Mesendoderm (in vitro differentiated cells): ENCODE results near the gene SLC35F3.

Experiments
- DNase-seq: peaks from one replicate; pipeline ENCODE4 v3.0.0; 2013
- H2AK5ac ChIP-seq: 2 replicates; pipeline ENCODE4 v1.6.1; 2013; ENCODE audit warnings: low read length, inconsistent platforms
- H2BK120ac ChIP-seq: 2 replicates; pipeline ENCODE4 v1.6.1; 2013; ENCODE audit warnings: low read depth, mild to moderate bottlenecking, low read length, moderate library complexity, mixed read lengths
- H2BK15ac ChIP-seq: replicated peaks from 2 replicates; pipeline ENCODE4 v1.6.1; 2013; ENCODE audit warnings: low read depth, mild to moderate bottlenecking, moderate library complexity
- H2BK5ac ChIP-seq: 2 replicates; pipeline ENCODE4 v1.6.1; 2013; ENCODE audit warnings: low read length, inconsistent platforms
- H3K18ac ChIP-seq: 2 replicates; pipeline ENCODE4 v1.6.1; 2013; ENCODE audit warnings: mild to moderate bottlenecking, low read length, mixed read lengths
- H3K23ac ChIP-seq: one replicate; pipeline ENCODE4 v1.6.1; 2013; ENCODE audit warnings: low read length
- H3K27ac ChIP-seq: 2 replicates; pipeline ENCODE4 v1.5.1; 2013; ENCODE audit warnings: low read depth, mild to moderate bottlenecking, inconsistent platforms, low read length, moderate library complexity
- H3K27me3 ChIP-seq: 2 replicates; pipeline ENCODE4 v1.6.1; 2013; ENCODE audit warnings: low read length, control low read depth, mild to moderate bottlenecking, inconsistent platforms; ENCODE audit not compliant: insufficient read depth, poor library complexity
- H3K36me3 ChIP-seq: 2 replicates; pipeline ENCODE4 v1.6.1; 2013; ENCODE audit warnings: low read length, inconsistent platforms; ENCODE audit not compliant: control insufficient read depth, insufficient read depth
- H3K4ac ChIP-seq: one replicate; pipeline ENCODE4 v1.6.1; 2013; ENCODE audit warnings: low read depth, mild to moderate bottlenecking, low read length, moderate library complexity
- H3K4me1 ChIP-seq: 2 replicates; pipeline ENCODE4 v1.6.1; 2013; ENCODE audit warnings: low read depth, low read length, inconsistent platforms; ENCODE audit not compliant: control insufficient read depth
- H3K4me2 ChIP-seq: 2 replicates; pipeline ENCODE4 v1.6.1; 2013; ENCODE audit warnings: low read length
- H3K4me3 ChIP-seq: 2 replicates; pipeline ENCODE4 v1.5.1; 2013; ENCODE audit warnings: mild to moderate bottlenecking, low read length
- H3K56ac ChIP-seq: one replicate; pipeline ENCODE4 v1.6.1; 2013; ENCODE audit warnings: low read length
- H3K79me1 ChIP-seq: 2 replicates; pipeline ENCODE4 v1.6.1; 2013; ENCODE audit warnings: low read length, inconsistent platforms
- H3K79me2 ChIP-seq: 2 replicates; pipeline ENCODE4 v1.6.1; 2013; ENCODE audit warnings: mild to moderate bottlenecking, low read length; ENCODE audit not compliant: control insufficient read depth, insufficient read depth
- H3K9ac ChIP-seq: 2 replicates; pipeline ENCODE4 v1.6.1; 2013; ENCODE audit warnings: low read length, inconsistent platforms
- H4K5ac ChIP-seq: one replicate; pipeline ENCODE4 v1.6.1; 2013; ENCODE audit warnings: low read length
- H4K8ac ChIP-seq: one replicate; pipeline ENCODE4 v1.6.1; 2013; ENCODE audit warnings: low read depth, mild to moderate bottlenecking, control low read depth, low read length, moderate library complexity
- WGBS: extraction: QIAGEN DNeasy Blood & Tissue Kit; methylation state at CpG from one replicate; pipeline ENCODE4 v1.1.7; 2013; ENCODE audit warnings: low lambda C conversion rate, missing lambda C conversion rate; ENCODE audit not compliant: insufficient coverage; ENCODE audit errors: extremely low coverage; 5-methylcytosine and 5-hydroxymethylcytosine counted together

Gene SLC35F3

DNA sequence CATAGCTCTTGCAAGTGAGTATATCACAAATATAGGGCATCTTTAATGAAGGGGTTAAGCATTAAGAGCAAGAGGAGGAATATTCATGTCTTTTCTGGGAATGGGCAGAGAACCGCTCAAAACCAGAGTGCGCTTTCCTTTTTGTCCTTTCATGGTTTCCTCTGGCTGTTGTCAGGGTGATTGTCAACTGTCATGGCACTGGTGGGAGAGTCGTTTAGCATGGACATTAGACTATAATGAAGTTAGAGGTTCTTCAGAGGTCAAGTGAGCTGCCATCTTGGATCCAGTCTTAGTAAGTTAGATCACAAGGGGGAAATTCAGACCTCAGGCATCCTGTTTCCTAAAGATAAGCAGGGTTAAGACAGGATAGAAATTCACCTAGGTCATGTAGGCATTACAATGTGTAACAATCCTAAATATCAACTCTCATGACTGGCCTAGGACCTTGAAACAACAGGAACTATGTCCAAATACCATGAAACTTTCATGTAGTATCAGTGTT, 456.7 kb downstream of the SLC35F3 start:
- no peak overlapping the region for H3K4ac ChIP-seq
- no peak overlapping the region for H4K5ac ChIP-seq
- DNase-seq = no peak
- H4K8ac ChIP-seq = no peak overlapping the region
- H3K27me3 ChIP-seq = no peaks in the 10 kb centered on the region
- H3K79me2 ChIP-seq = no peaks in the 10 kb centered on the region
- no peak overlapping the region for H3K9ac ChIP-seq
- H3K4me3 ChIP-seq = no peak overlapping the region
- no peak overlapping the region for H2AK5ac ChIP-seq
- H2BK5ac ChIP-seq = no peak overlapping the region
- H3K23ac ChIP-seq = no peak overlapping the region
- H3K18ac ChIP-seq = no peak overlapping the region
- no peaks in the 10 kb centered on the region for H3K36me3 ChIP-seq
- H3K56ac ChIP-seq = no peak overlapping the region
- no peak overlapping the region for H2BK15ac ChIP-seq
- no CpG with 5 or more reads among the region's 3 CpGs for WGBS
- no peaks in the 10 kb centered on the region for H3K79me1 ChIP-seq
- no peak overlapping the region for H2BK120ac ChIP-seq
- no peak overlapping the region for H3K27ac ChIP-seq
- no peaks in the 10 kb centered on the region for H3K4me1 ChIP-seq
- no peak overlapping the region for H3K4me2 ChIP-seq

DNA sequence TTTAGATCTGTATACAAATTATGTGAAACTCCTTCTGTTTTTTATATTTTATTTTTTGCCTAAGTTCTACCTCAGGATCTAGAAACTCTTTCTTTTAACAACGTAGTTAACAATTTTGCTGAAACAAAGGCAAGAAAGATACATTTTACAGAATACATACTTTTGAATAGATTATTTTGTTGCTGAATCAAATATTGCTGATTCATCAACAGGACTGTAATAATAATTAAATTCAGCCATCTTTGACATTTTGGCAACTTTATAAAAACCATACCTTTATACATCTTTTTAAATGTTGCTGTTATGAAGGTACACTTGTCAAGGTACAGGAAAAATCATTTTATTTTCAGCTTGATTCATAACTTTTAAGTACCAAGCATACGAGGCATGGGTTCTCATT, 458.1 kb downstream of the SLC35F3 start:
- Histone ChIP-seq H3K27ac (no peak overlapping the region), H3K36me3 (no peaks in the 10 kb centered on the region), H2BK120ac (no peak overlapping the region), H3K9ac (no peak overlapping the region), H2AK5ac (no peak overlapping the region), H3K4ac (no peak overlapping the region), H3K18ac (no peak overlapping the region), H3K79me1 (no peaks in the 10 kb centered on the region), H3K4me1 (no peaks in the 10 kb centered on the region), H3K27me3 (no peaks in the 10 kb centered on the region), H3K79me2 (no peaks in the 10 kb centered on the region), H2BK15ac (no peak overlapping the region), H2BK5ac (no peak overlapping the region), H3K4me3 (no peak overlapping the region), H3K4me2 (no peak overlapping the region), H4K5ac (no peak overlapping the region), H4K8ac (no peak overlapping the region), H3K56ac (no peak overlapping the region), H3K23ac (no peak overlapping the region)
- no CpG with 5 or more reads among the region's 2 CpGs for WGBS
- no peak for DNase-seq

DNA sequence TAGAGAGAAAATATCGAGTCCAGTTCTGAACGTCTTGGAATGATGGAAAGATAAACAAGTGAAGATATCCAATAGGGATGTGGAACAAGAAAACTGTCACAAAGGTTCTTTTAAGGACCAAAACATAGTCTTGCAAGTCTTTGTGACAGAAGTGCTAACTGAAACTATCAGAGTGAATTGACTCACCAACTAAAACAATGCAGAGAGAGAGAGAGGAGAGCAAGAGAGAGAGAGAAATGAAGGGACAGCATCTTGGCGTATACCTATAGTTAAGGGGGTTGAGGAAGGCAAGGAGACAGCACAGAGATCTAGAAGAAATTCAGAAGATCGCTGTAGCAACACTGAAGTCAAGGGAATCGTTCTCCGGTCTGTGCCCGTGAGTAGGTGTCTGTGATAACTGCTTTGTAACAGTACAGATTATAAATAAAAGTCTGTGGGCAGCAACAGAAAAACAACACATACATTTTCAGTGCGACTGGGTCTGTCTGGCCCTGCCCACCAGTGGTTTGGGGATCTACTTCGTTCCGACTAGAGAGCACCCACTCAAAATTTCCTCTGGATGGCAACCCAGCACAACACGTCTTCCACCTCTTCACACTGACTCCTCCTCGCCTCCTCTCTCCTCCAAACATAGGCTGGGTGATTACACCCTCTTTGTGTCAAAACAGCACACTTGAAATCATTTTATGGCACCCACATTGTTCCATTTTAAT, 464.0 kb downstream of the SLC35F3 start:
- Histone ChIP-seq H3K79me1 (no peaks in the 10 kb centered on the region), H4K8ac (no peak overlapping the region), H3K4me2 (no peak overlapping the region), H2AK5ac (no peak overlapping the region), H3K4me3 (no peak overlapping the region), H3K27me3 (no peaks in the 10 kb centered on the region), H2BK5ac (no peak overlapping the region), H2BK120ac (no peak overlapping the region), H2BK15ac (no peak overlapping the region), H3K18ac (no peak overlapping the region), H3K79me2 (no peaks in the 10 kb centered on the region), H3K4ac (no peak overlapping the region), H3K23ac (no peak overlapping the region), H3K4me1 (no peaks in the 10 kb centered on the region), H3K9ac (no peak overlapping the region), H4K5ac (no peak overlapping the region), H3K36me3 (no peaks in the 10 kb centered on the region), H3K27ac (no peak overlapping the region), H3K56ac (no peak overlapping the region)
- WGBS = no CpG with 5 or more reads among the region's 12 CpGs
- DNase-seq = no peak

DNA sequence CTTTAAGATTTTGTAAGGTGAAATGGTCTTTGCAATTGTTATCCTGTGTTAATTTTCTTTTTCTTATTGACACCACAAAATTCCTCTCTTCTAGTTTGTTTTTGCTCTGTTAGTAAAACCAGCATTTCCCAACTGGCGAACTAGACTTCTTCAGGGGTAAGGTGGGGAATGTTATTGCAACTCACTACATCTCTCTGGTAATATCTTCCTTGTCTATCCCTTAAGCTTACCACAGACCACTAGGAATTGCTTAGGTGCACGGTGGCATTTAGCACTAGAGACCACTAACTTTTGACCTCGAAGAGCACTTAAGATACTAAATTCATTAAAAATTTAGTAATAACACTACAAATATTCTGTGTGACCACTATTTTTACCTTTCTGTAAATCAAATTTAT, 464.6 kb downstream of the SLC35F3 start:
- Histone ChIP-seq H3K4me2 (no peak overlapping the region), H2BK120ac (no peak overlapping the region)

DNA sequence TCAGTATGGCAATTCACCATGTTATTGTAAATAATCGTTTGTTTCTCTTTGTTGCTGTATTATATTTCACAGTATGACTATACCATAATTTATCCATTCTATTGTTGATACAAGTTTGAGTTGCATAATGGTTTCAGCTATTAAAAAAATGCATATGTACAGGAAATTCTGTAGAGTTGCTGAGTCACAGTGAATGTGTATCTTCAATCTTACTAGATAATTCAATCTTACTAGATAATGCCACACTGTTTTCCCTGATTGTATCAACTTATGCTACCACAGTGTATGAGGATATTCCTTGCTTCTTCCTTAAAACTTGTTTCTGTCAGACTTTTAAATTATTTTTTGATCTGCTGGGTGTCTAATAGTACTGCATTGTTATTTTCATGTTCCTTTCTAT, 465.3 kb downstream of the SLC35F3 start:
- Histone ChIP-seq H3K4me2 (no peak overlapping the region), H2AK5ac (no peak overlapping the region), H3K23ac (no peak overlapping the region), H4K5ac (no peak overlapping the region), H3K27ac (no peak overlapping the region), H3K79me1 (peaks cover 4% of the 10 kb centered on the region), H4K8ac (no peak overlapping the region), H3K18ac (no peak overlapping the region), H3K56ac (no peak overlapping the region), H3K4ac (no peak overlapping the region), H3K4me3 (no peak overlapping the region), H3K4me1 (no peaks in the 10 kb centered on the region), H2BK15ac (no peak overlapping the region), H3K27me3 (no peaks in the 10 kb centered on the region), H3K36me3 (no peaks in the 10 kb centered on the region), H3K79me2 (peaks cover 2% of the 10 kb centered on the region), H3K9ac (no peak overlapping the region), H2BK5ac (no peak overlapping the region), H2BK120ac (no peak overlapping the region)
- no peak for DNase-seq
- WGBS = no CpG with 5 or more reads among the region's 1 CpG

More for the DNA sequence above, 464.6 kb downstream of the SLC35F3 start:
- Histone ChIP-seq H3K79me2 (no peaks in the 10 kb centered on the region), H3K18ac (no peak overlapping the region), H3K56ac (no peak overlapping the region), H3K23ac (no peak overlapping the region), H3K4me3 (no peak overlapping the region), H4K8ac (no peak overlapping the region), H3K4me1 (no peaks in the 10 kb centered on the region), H4K5ac (no peak overlapping the region), H3K9ac (no peak overlapping the region), H2BK5ac (no peak overlapping the region), H2BK15ac (no peak overlapping the region), H3K27me3 (no peaks in the 10 kb centered on the region), H3K4ac (no peak overlapping the region), H3K36me3 (no peaks in the 10 kb centered on the region), H3K79me1 (peaks cover under 1% of the 10 kb centered on the region), H2AK5ac (no peak overlapping the region), H3K27ac (no peak overlapping the region)
- WGBS = no CpG with 5 or more reads among the region's 3 CpGs
- no peak for DNase-seq

DNA sequence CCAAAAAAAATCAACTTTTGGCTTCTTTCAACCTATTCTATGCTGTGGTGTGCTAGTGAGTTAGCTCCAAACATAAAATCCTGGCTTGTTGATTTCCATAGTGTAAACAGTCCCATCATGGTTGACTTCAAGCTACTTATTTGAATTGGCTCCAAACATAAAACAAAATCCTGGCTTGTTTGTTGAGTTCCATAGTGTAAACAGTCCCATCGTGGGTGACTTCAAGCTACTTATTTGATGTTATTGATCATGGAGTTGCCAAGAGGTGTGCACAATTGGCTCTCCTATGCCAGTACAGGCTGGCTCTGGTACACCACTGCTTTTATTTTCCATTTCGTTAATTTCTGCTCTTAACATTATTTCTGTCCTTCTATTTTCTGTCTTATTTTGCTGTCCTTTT, 466.9 kb downstream of the SLC35F3 start:
- Histone ChIP-seq H3K23ac (no peak overlapping the region), H3K4me3 (no peak overlapping the region), H4K8ac (no peak overlapping the region), H3K79me2 (peaks cover 2% of the 10 kb centered on the region), H3K9ac (no peak overlapping the region), H3K4me2 (no peak overlapping the region), H3K56ac (no peak overlapping the region), H3K79me1 (peaks cover 4% of the 10 kb centered on the region), H3K4me1 (no peaks in the 10 kb centered on the region), H3K27me3 (no peaks in the 10 kb centered on the region), H3K27ac (no peak overlapping the region), H4K5ac (no peak overlapping the region), H3K4ac (no peak overlapping the region), H3K36me3 (no peaks in the 10 kb centered on the region), H3K18ac (no peak overlapping the region), H2BK15ac (no peak overlapping the region), H2AK5ac (no peak overlapping the region), H2BK5ac (no peak overlapping the region), H2BK120ac (no peak overlapping the region)
- no CpG with 5 or more reads among the region's 2 CpGs for WGBS
- no peak for DNase-seq
